GM19025 (cell line): ENCODE results near the gene RPL19.
"Not testable (repeated sequence)": the region's sequence is repeated elsewhere in the genome, so short reads cannot be mapped to it uniquely, and the experiment has no call there.

Experiments used
- ATAC-seq: cut with Tn5 transposase; IDR thresholded peaks from one replicate; pipeline ENCODE4 v1.9.1; 2021; ENCODE audit warnings: mild to moderate bottlenecking, low read depth, moderate library complexity; ENCODE audit not compliant: unreplicated experiment

The RPL19 gene

GRCh38 chr17:39239640-39240314, 39.7 kb downstream of the RPL19 start:
- ATAC-seq = no peak

DNA sequence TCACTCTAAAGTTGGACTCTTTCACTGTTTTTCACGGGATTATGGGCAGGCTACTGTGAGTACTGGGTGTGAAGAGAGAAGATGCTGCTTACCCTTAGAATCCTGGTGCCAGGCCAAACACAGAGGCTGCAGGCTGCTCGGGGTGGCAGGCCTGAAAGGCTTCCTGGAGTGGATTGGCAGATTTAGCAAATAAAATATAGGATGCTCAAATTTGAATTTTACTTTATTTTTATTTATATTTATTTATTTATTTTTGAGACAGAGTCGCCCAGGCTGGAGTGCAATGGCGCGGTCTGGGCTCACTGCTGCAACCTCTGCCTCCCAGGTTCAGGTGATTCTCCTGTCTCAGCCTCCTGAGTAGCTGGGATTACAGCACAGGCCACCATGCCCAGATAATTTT, 40.5 kb downstream of the RPL19 start:
- ATAC-seq = no peak

DNA sequence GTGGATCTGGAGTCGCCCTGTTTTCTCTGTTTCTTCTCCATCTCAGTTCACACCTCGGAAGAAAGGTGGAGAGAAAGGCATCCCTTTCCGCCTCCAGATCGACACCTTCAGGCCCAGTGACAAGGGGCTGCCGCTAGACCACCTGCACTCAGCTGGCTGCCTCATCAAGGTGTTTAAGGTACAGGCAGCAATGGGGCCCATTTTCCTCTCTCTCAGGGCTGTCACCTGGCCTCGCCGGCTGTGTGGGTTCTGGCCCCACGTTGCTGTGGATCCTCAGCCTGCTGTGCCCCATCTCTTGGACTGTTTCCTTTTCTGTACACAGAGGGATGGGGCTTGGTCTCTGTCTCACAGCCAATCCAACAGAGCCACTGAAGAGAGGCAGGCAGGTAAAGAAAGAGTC, 43.1 kb downstream of the RPL19 start:
- ATAC-seq = no peak

DNA sequence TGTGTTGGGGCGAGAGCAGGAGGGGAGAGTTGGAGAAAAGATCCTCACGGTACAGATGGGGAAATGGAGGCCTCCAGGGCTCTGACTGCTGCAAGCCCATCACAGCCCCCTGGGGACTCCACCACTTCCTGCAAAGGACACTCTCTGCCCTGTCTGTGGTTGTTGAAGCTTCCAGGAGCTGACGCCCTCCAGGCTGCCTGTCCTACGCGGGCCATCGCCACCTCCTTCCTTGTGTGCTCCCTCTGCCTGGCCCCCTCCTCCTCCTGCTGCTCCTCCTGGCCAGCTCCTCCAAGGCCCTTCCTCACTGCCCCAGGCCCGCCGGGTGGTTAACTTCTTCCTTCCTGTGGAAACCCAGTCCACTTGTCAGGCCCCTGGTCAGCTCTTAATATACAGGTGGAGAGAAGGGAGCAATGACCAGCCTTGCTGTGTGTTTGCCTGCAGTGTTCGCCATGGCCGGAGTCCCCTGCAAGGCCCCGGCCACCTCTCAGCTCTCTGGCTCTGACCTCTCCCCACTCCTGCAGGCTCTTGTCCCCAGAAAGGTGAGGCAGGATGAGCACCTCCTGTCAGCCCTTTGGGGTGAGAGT, 44.0 kb downstream of the RPL19 start:
- ATAC-seq = no peak

GRCh38 chr17:39244600-39245570, 44.8 kb downstream of the RPL19 start:
- ATAC-seq = peak; percentile 57

GRCh38 chr17:39246274-39246673, 46.2 kb downstream of the RPL19 start:
- ATAC-seq = no peak

GRCh38 chr17:39250076-39250475, 50.0 kb downstream of the RPL19 start:
- ATAC-seq = not testable (repeated sequence)

GRCh38 chr17:39251997-39252396, 51.9 kb downstream of the RPL19 start:
- ATAC-seq = no peak

GRCh38 chr17:39252788-39253460, 52.8 kb downstream of the RPL19 start:
- no peak for ATAC-seq
